Measurements from ENCODE around the gene SHANK2.

SHANK2 gene

DNA sequence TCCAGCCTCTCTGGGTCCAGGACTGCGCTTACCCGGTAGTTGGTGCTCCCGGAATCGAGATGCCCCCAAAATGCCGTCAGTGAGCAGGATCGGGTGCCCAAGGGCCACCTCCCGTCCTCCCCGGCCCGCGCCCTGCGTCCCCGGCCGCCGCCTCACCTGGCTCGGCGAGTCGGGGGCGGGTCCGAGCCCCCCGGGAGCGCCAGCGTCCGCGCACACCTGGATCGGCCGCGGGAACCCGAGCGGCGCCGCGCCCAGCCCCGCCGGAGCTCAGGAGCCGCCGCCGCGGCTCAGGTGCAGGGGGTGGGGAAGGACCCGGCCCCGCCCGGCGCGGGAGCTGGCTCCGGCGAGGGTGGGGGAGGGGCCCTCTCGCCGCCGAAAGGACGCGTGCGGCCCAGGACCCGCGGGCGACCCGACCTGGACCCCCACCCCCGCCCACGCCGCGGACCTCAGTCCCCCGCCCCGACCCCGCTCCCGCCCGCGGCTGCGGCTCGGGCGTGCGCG, at the start of gene SHANK2:
Gene SHANK2 (minus strand): TSS at position 309 of the 501 bp plus-strand sequence. CDS start 105,251 bp downstream, outside the sequence.
- no peak for DNase-seq (ENCODE audit: low read depth in 2 of 2)

DNA sequence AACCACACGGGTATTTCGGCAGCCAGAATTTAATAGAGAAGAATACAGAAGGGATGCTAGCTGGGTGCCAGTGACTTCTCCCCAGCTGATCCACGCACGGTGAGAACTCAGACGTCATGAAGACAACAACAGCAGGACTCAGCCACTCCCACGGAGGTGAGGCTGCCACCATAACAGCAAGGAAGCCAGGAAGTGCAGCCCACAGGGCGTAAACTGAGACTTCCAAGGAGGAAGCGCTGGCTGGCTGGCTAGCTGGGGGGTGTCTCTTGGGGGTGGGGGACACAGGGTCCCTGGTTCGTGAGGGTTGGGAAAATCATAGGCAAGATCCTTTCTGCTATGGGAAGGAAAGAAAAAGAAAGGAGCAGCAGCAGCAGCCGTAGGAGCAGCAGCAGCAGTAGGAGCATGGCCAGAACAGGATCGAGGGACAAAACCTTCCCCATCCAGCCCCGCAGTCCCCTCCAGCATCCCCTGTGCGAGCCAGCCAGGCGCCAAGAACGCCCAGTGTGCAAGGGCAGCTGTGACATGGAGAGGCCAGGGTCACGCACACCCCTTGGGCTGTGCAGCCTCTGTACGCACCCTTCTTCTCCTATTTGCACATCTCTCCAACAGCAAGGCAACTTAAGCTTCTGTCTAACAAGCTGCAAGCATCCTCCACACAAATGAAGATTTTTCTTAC, 49.6 kb upstream of the SHANK2 start:
- no peak for DNase-seq (ENCODE audit: low read depth in 2 of 2)

DNA sequence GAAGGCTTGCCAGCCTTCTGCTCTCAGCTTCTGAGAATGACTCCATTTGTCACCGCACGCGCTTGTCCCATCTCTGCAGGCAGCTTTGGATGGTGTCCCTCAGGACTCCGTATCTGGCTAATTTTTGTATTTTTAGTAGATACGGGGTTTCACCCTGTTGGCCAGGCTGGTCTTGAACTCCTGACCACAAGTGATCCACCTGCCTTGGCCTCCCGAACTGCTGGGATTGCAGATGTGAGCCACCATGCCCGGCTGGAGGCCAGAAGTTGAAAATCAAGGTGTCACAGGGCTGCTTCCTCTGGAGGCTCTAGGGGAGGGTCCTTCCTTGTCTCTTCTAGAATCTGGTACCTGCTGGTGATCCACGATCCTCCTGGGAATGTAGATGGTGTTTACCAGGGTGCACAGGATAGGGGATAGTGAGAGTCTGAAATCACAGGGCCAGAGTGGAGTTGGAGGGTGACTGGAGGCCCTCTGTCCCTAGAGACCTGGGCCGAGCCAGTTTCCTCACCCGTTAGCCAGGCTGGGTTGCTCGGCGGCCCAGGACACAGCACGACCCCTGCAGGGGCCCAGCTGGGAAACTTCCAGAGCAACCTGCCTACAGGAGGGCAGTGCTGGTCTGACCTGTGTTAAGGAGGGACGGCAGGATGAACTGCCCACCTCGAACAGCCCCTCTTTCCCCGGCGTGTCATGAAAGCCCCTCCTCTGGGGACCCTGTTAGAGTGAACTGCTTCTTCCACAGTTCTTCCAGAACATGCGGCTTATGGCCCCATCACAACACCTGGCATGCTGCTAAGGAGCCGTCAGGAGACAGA, 48.9 kb upstream of the SHANK2 start:
- DNase-seq (ENCODE audit: low read depth in 2 of 2): no peak

DNA sequence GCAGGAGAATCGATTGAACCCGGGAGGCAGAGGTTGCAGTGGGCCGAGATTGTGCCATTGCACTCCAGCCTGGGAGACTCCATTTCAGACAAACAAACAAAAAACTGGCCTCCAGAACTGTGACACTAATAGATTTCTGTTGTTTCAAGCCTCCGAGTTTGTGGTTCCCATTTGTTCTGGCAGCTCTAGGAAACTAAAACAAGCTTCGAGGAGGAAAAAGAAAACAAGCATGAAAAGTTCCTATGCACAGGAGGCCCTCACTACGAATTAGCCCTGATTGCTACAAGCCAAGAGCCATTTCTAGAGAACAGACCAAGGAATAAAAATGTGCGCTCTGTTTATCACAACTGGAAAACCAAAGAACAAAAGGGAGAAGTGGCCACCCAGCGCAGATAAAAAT, 47.8 kb upstream of the SHANK2 start:
- no peak for DNase-seq (ENCODE audit: low read depth in 2 of 2)

DNA sequence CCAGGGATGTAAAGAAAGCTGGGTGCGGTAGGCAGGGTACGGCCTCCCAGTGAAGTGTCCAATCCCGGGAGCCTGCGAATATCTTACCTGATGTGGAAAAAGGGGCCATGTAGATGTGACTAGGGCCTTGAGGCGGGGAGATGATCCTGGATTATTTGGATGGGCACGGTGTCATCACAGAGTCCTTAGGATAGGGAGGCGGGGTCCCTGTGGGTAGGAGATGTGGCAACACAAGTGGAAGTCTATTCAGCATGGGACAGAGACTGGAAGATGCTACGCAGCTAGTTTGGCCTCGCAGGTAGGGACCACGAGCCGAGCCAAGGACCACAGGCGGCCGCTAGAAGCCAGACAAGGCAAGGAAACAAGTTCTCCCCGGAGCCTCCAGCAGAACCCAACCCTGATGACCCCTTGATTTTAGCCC, 46.4 kb upstream of the SHANK2 start:
- no peak for DNase-seq (ENCODE audit: low read depth in 2 of 2)

DNA sequence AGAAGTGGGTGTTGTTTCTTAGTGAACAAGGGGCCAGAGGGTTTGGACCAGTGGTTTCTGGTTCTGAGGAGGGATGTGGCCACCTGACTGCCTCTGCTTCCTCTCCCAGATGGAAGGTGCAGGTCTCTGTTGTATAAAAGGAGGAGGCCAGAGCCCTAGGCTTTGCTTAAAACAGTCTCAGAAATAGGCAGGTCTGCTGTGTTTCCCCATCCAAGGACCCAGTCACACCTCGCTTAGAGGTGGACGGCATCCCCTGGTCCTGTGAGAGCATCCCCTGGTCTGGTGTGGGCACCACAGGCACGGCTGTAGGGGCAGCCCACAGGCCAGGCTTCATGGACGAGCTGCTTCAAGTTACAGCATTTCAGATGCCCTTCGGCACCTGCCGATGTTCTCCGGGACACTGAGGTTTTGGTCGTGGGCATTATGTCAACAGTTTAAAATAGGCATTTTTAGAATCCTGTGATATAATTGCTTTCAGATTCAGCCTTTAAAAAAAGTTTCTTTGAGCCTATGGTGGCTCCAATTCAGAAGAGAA, 45.7 kb upstream of the SHANK2 start:
- DNase-seq (ENCODE audit: low read depth in 2 of 2): no peak

DNA sequence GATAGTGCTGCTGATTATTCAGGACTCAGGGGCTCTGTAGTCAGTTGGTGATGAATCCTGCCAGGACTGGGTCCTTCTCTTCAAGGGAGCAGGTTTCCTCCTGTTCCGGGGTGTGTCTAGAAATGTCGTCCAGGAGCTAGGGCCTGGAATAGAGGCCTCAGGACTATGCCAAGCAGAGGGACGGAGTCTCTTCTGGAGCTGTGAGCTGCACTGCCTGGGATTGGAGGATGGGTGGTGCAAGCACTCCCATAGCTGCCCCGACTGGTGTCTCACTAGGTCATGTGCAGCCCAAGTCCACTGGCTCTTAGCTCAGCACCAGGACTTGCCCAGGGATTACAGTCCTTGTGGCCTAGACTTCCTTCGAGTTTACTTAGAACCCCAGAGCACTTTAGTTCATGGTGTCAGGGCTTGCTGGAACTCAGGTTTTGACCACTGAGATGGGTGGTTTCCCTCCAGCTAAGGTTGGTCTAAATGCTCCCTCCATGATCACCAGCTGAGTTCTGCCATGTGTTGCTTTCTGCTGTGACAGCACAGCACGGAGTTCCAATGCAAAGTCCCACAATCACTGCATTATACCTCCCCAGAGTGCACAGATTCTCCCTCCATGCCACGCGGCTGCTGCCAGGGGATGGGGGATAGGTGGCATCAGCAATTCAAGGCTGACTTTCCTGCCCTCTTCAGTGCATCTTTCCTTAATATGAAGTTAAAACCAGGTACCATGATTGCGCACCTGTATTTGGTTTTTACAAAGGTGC, 42.6 kb upstream of the SHANK2 start:
- DNase-seq (ENCODE audit: low read depth in 2 of 2): no peak

DNA sequence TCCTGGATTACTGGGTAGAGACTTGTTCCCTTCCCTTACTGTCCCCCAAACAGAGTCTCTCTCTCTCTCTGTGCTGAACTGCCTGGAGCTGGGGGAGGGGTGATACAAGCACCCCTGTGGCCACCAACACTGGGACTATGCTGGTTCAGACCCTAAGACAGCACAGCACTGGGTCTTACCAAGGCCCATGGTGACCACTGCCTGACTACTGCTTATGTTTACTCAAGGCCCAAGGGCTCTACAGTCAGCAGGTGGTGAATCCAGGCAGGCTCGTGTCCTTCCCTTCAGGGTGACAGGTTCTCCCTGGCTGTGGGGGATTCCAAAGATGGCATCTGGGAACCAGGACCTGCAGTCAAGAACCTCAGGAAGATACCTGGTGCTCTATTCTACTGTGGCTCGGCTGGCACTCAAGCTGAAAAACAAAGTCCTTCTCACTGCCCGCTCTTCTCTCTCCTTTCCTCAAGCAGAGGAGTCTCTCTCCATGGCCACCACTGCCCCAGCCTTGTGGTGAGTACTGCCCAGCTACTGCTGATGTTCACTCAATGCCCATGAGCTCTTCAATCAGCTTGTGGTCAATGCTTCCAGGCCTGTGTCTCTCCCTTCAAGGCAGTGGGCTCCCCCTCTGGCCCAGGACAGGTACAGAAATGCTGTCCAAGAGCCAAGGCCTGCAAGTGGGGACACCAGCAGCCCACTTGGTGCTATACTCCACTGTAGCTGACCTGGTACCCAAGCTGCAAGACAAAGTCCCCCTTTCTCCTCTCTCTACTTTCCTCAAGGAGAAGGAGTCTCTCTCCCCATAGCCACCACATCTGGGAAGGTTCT, 41.8 kb upstream of the SHANK2 start:
- no peak for DNase-seq (ENCODE audit: low read depth in 2 of 2)

DNA sequence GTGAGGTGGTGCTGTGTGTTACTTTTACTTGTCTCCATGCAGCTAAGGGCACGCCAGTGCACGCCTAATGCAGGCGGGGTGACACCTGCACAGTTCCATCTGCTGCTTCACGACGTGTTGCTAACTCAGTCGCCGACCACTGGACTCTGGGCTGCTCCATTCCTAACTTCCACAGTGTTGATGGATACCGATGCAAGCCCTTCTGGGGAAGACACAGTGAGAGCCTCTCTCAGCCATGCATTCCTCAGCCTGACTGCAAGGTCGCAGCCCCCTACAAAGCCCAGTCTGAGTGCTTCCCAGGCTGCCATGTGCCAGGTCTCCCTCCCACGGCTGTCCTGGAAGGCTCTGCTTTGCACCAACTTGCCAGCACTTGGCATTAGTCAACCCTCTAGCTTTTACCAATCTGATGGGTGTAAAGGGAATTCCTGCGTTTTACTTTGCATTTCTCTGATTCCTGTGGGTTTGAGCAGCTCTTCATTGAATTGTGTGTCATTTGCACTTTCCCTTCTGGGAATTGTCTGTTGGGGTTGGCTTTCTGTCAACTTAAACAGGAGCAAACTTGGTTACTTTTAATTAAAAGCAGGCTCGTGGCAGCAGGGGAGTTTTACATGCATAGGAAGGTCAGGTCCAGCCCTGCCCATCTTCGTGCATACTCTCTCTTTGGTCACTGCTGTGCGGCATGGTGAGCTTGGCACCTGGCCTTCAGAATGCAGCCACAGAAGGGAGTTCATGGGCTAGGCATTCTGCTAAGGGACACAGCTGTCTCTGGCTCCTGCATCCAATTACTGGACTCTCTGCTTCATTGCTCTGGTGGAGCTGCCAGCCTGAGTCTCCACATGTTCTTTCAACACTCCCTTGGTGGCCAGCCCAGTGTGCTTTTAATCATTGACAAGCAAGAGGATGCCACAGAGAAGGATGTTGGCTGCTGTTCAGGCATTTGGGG, 34.6 kb upstream of the SHANK2 start:
- DNase-seq (ENCODE audit: low read depth in 2 of 2): no peak

DNA sequence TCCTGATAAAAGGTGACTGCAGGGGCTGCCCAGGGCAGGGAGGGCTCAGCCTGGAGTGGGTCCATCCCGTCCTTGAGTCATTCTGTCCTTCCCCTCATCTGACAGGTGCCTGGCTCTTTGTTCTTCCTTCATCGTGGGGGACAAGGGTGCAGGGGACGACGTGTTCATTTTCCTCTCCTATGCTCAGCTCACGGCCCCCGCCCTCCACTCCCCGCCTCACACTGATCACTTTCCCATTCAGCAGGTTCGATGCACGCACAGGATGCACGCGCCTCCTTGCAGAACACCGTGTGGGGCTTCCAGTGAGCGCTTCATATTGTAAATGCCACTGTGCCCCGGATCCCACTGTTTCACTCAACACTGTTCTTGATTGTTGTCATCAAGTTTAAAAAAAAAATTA, 32.7 kb upstream of the SHANK2 start:
- no peak for DNase-seq (ENCODE audit: low read depth in 2 of 2)

DNA sequence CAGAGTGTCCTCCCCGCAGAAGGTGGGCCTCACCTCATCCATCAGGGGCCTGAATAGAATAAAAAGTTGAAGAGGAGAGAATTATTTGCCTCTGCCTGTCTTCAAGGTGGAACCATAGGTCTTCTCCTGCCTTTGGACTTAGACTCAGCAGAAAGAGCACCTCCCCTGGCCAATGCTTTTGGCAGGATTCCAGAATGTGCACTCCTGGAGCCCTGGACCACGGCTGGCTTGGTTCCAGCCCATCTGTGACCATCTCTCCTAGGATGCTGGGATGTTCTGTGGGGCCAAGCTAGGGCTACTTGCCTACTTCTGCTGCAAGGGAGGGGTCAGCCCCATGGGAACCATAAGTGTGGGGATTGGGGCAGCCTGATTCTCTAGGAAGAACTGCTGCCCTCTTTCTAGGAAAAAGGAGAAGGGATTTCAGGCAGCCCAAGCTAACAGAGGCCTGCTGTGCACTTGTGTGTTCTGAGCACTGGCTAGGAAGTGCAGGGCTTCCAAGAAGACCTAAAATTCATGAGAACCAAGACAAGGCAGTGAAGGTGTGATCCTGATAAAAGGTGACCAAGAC, 32.2 kb upstream of the SHANK2 start:
- no peak for DNase-seq (ENCODE audit: low read depth in 2 of 2)

DNA sequence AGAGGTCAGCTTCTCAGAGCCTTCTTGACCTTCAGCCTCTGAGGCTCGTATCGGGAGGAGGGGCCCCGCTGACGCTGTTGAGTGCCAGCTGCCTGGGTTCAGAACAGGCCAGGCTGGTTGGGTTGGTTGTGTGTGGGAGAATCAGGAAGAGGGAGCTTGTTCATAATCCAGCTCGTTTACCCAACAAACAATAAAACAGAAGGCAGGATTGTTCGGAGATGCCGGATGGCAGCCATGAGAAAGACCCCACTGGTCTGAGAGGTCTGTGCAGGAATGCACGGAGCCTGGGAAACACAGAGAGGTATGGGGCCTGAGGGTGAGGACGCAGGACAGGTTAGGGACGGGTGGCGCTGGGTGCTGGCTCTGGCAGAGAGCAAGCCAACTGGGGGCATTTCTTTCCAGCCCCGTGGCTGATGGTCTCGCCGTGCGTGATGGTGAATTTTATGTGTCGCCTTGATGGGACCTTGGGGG, 31.6 kb upstream of the SHANK2 start:
- DNase-seq (ENCODE audit: low read depth in 2 of 2): no peak

DNA sequence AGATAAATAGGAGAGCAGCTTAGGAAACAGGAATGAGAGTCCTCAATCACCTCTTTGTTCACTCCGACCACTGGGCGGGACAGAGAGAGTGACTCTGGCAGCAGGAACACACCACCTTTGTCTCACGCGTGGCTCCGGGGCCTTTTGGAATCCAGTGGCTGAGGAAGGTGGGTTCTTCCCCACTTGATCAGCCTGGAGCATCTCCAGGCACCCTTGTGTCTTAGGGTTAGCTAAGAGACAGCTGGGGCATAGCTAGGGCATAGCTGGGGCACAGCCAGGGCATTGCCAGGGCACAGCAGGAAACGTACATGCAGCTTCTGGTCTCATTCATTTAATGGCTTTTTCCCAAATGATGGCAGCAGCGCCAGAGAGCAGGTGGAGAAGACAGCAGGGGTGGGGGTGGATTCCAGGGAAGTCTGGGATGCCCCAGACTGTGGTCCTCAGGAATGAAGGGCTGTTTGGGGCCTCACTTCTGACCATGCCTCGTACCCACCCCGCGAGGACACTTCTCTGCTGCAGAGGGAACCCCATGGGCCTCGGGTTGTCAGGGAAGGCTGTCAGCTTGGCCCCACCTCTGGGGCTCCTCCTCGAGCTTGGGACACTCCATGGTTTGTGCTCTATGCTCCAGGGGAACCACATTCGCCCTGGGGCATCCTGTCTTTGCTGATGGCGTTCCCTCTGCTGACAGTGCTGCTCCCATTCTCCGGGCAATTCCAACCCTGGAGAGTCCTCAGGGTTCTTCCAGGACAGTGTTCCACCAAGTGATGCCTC, 30.4 kb upstream of the SHANK2 start:
- DNase-seq (ENCODE audit: low read depth in 2 of 2): no peak

DNA sequence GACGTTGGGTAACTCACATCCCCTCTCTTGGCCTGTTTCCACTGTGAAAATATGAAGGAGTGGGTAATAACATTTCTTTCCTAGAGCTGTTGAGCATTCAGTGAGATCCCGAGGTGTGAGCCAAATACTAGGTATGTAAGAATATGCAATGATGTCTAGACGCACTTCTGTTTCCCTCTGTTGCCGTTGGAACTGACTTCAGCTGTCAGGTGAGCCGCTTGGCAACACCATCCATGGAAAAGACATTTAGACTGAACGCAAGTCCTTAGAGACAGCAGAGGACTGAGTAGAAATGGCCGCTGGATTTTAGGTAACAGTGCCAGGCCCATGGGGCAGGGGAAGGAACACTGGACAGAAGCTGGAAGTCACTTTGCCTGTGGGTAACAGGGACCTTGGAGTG, 29.5 kb upstream of the SHANK2 start:
- DNase-seq (ENCODE audit: low read depth in 2 of 2): no peak

DNA sequence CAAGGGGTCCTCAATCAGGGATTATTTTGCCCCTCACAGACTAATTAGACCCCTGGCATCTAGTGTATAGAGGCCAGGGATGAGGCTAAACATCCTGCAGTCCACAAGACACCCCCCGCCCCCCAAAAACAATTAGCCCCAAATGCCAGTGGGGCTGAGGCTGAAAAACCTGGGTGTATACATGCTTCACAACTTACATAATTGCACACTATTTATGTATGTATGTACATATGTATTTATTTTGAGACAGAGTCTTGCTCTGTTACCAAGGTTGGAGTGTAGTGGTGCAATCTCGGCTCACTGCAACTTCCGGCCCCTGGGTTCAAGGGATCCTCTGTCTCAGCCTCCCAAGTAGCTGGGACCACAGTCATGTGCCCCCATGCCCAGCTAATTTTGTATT, 28.8 kb upstream of the SHANK2 start:
- no peak for DNase-seq (ENCODE audit: low read depth in 2 of 2)

DNA sequence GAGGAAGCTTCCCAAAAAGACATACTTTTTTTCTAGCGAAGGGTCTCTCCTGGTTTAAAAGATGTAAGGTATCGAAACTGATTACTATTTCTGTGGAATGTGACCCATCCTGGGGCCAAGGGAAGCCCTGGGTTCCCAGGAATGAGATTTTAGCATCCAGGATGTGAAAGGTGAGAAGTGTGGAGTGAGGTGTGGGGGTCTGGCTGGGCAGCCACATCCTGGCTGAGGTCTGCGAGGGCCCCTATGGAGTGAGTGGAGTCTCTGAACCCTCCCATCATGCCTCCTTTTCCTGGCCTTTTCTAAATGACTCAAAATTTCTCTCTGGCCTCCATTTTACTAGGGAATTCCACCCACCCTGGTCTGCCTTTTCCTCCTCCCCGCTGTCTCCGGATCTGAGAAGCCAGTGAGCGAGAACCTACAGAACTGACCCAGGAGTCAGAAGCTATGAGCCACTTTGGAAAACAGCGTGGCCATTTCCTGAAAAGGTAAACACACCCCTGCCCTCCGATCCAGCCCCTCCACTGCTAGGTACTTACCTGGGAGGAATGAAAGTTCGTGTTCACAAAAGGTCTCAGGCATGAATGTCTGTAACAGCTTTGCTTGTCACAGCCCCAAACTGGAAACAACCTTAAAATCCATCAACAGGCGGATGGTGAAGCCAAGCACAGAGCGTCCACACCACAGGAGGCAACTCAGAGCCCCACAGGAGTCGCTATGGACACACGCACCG, 27.7 kb upstream of the SHANK2 start:
- DNase-seq (ENCODE audit: low read depth in 2 of 2): no peak

DNA sequence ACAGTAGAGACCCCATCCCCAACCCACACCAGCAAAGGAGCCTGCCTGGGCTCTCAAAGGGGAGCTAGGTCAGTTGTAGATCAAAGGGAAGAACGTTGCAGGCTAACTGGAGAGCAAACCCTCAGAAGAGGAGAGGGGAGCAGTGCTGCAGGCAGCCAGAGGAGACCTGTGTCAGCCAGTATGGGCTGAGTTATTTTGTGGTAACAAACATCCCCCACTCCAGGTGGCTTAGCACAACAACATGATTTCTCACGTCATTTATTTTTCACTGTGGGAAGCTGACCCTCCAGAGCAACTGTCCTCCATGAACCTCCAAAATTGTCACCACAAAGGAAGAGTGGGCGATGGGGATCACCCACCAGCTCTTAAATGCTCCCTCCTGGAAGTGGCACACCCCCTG, 19.8 kb upstream of the SHANK2 start:
- no peak for DNase-seq (ENCODE audit: low read depth in 2 of 2)
